Loucy (cell line): ENCODE results near the gene EDN1.

ENCODE experiments used
- H2AFZ ChIP-seq: fragments of 200-600 bp; sonication (generic); 2 replicates; pipeline ENCODE4 v1.6.0; 2016; ENCODE audit warnings: antibody characterized with exemption, mild to moderate bottlenecking, low read length, moderate library complexity
- H3F3A ChIP-seq: fragments of 200-600 bp; 2 replicates; pipeline ENCODE4 v1.6.0; 2016; ENCODE audit warnings: antibody characterized with exemption, low read depth, mild to moderate bottlenecking
- H3K27me3 ChIP-seq: fragments of 200-600 bp; sonication (generic); 2 replicates; pipeline ENCODE4 v1.6.1; 2014; ENCODE audit warnings: low read length, mild to moderate bottlenecking; ENCODE audit not compliant: insufficient read depth, poor library complexity, severe bottlenecking
- H3K36me3 ChIP-seq: fragments of 200-600 bp; sonication (generic); 2 replicates; pipeline ENCODE4 v1.6.1; 2016; ENCODE audit warnings: low read length; ENCODE audit not compliant: insufficient read depth
- H3K4me1 ChIP-seq: fragments of 200-600 bp; sonication (generic); 2 replicates; pipeline ENCODE4 v1.5.1; 2014; ENCODE audit warnings: low read length, mild to moderate bottlenecking; ENCODE audit not compliant: insufficient read depth, poor library complexity, severe bottlenecking
- H3K4me2 ChIP-seq: fragments of 200-600 bp; sonication (generic); 2 replicates; pipeline ENCODE4 v1.6.0; 2014; ENCODE audit warnings: antibody characterized with exemption, low read length, low read depth, mild to moderate bottlenecking; ENCODE audit not compliant: poor library complexity, severe bottlenecking
- H3K4me3 ChIP-seq: fragments of 200-600 bp; sonication (generic); 2 replicates; pipeline ENCODE4 v1.5.1; 2014; ENCODE audit warnings: low read length, mild to moderate bottlenecking, mixed read lengths; ENCODE audit not compliant: poor library complexity, severe bottlenecking
- H3K79me2 ChIP-seq: fragments of 200-600 bp; sonication (generic); 2 replicates; pipeline ENCODE4 v1.6.1; 2014; ENCODE audit warnings: low read length; ENCODE audit not compliant: insufficient read depth
- H3K9ac ChIP-seq: fragments of 200-600 bp; sonication (generic); 2 replicates; pipeline ENCODE4 v1.6.0; 2014; ENCODE audit warnings: mild to moderate bottlenecking, low read depth, low read length, moderate library complexity; ENCODE audit not compliant: poor library complexity, severe bottlenecking
- H3K9me2 ChIP-seq: fragments of 200-600 bp; sonication (generic); replicated peaks from 2 replicates; pipeline ENCODE4 v1.6.1; 2016; ENCODE audit warnings: low read depth, low read length, mixed read lengths
- H3K9me3 ChIP-seq: fragments of 200-600 bp; sonication (generic); 2 replicates; pipeline ENCODE4 v1.6.1; 2014; ENCODE audit warnings: mild to moderate bottlenecking, antibody characterized with exemption, low read length, low read depth; ENCODE audit not compliant: insufficient read depth
- H4K20me1 ChIP-seq: fragments of 200-600 bp; sonication (generic); 2 replicates; pipeline ENCODE4 v1.6.0; 2014; ENCODE audit warnings: antibody characterized with exemption, low read length, mild to moderate bottlenecking; ENCODE audit not compliant: insufficient read depth, poor library complexity, severe bottlenecking
- CTCF ChIP-seq: fragments of 200-600 bp; sonication (generic); conservative IDR thresholded peaks from 2 replicates; pipeline ENCODE4 v1.5.1; 2014; ENCODE audit warnings: mild to moderate bottlenecking, antibody characterized with exemption, low read length
- EZH2phosphoT487 ChIP-seq: fragments of 200-600 bp; IDR thresholded peaks from 2 replicates; pipeline ENCODE4 v1.6.1; 2018; ENCODE audit warnings: antibody characterized with exemption, mild to moderate bottlenecking, moderate library complexity, borderline replicate concordance

Gene EDN1

GRCh38 chr6:12298995-12299394 lies 8.8 kb downstream of the EDN1 start:
- Histone ChIP-seq H4K20me1 (no peaks in the 10 kb centered on the region), H3F3A (no peaks in the 10 kb centered on the region)

GRCh38 chr6:12301018-12301417 lies 10.9 kb downstream of the EDN1 start:
- Histone ChIP-seq H3K36me3 (no peaks in the 10 kb centered on the region), H4K20me1 (no peaks in the 10 kb centered on the region), H3K4me2 (no peak overlapping the region), H3K9me3 (no peaks in the 10 kb centered on the region), H3K4me3 (no peak overlapping the region), H3F3A (no peaks in the 10 kb centered on the region), H3K79me2 (no peaks in the 10 kb centered on the region), H3K9ac (no peak overlapping the region), H3K27me3 (no peaks in the 10 kb centered on the region), H3K4me1 (no peaks in the 10 kb centered on the region), H3K9me2 (no peaks in the 10 kb centered on the region), H2AFZ (no peak overlapping the region)
- no peak for TF ChIP-seq EZH2phosphoT487
- TF ChIP-seq CTCF = no peak

More at GRCh38 chr6:12298995-12299394, 8.8 kb downstream of the EDN1 start:
- Histone ChIP-seq H3K4me1 (no peaks in the 10 kb centered on the region), H3K4me2 (no peak overlapping the region), H3K27me3 (no peaks in the 10 kb centered on the region), H3K9me2 (no peaks in the 10 kb centered on the region), H3K9me3 (no peaks in the 10 kb centered on the region), H3K9ac (no peak overlapping the region), H3K36me3 (no peaks in the 10 kb centered on the region), H3K4me3 (no peak overlapping the region), H2AFZ (no peak overlapping the region), H3K79me2 (no peaks in the 10 kb centered on the region)
- TF ChIP-seq EZH2phosphoT487 = no peak
- TF ChIP-seq CTCF = no peak

- H3K4me1 ChIP-seq = no peaks in the 10 kb centered on the region
- TF ChIP-seq CTCF (no peak), EZH2phosphoT487 (no peak)
- H3K9me2 ChIP-seq = no peaks in the 10 kb centered on the region
- H3K79me2 ChIP-seq = no peaks in the 10 kb centered on the region
- H3K4me3 ChIP-seq = no peak overlapping the region
- no peak overlapping the region for H2AFZ ChIP-seq
- no peaks in the 10 kb centered on the region for H3K27me3 ChIP-seq
- no peaks in the 10 kb centered on the region for H3K36me3 ChIP-seq
- H3K9ac ChIP-seq = no peak overlapping the region
- H4K20me1 ChIP-seq = no peaks in the 10 kb centered on the region
- H3K9me3 ChIP-seq = no peaks in the 10 kb centered on the region
- H3F3A ChIP-seq = no peaks in the 10 kb centered on the region
- H3K4me2 ChIP-seq = no peak overlapping the region
Measured at GRCh38 chr6:12304487-12304886, 14.3 kb downstream of the EDN1 start.
